ENCODE results near the gene MYO3B. TPM values are rescaled to one million over a fixed set of nuclear protein-coding genes. Genes with fewer than 3 reads are reported as not detected.
"Not testable (repeated sequence)": the region's sequence is repeated elsewhere in the genome, so short reads cannot be mapped to it uniquely, and the experiment has no call there.

MYO3B gene
- total and polyA plus RNA-seq, 5 donors: not detected

GRCh38 chr2:170201275-170201674 lies 23.3 kb downstream of the MYO3B start:
- intact Hi-C loops (cut with DNase I): no loop called here
- H3K4me3 ChIP-seq (ENCODE audit: low read length): no peak overlapping the region

DNA sequence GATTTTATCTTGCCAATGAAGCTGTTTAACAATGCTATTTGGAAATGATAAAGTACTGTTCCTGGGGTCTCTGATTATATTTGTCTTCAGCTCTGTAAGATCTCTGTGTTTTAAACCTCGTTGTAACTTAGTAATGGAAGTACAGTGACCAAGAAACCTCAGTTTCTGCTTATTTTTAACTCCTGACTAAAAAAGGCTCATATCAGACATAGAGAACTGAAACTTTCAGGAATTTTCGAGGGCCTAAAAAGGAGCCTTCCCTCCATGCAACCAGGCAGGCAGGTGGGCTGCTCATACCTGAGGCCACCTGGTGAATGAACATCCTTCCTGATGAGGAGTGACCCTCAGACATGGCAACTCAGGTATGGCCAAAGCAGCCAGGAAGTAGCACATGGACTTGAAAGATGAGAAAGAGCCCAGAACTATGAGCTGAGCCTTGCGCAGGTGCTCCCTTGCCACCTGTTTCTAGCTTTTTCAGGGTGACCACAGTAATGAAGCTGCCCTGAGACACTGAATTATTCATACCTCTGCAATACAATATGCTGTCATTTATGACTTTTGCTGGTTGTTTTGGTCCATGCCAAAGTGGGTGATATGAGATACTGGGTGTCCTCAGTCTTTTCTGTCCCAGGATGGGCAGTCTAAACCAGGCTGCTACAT lies 23.9 kb downstream of the MYO3B start:
- H3K9me3 ChIP-seq (ENCODE audit: control insufficient read depth, low read length): no peaks in the 10 kb centered on the region
- WGBS: 89% methylated on average over 3 of the region's 3 CpGs
- no peak overlapping the region for H3K4me3 ChIP-seq (ENCODE audit: low read length)
- no peak overlapping the region for H3K27ac ChIP-seq (ENCODE audit: low read length)
- H3K4me1 ChIP-seq (ENCODE audit: control insufficient read depth, insufficient read depth, low read length): no peaks in the 10 kb centered on the region
- no peaks in the 10 kb centered on the region for H3K27me3 ChIP-seq (ENCODE audit: control insufficient read depth, insufficient read depth)
- ATAC-seq: no peak
- DNase-seq: no peak
- intact Hi-C loops (cut with DNase I): no loop called here

More at GRCh38 chr2:170201275-170201674, 23.3 kb downstream of the MYO3B start:
- no peak for ATAC-seq
- no peak for DNase-seq
- no peaks in the 10 kb centered on the region for H3K4me1 ChIP-seq (ENCODE audit: control insufficient read depth, insufficient read depth, low read length)
- WGBS: 91% methylated on average over 1 of the region's 1 CpG
- H3K27me3 ChIP-seq (ENCODE audit: control insufficient read depth, insufficient read depth): no peaks in the 10 kb centered on the region
- H3K27ac ChIP-seq (ENCODE audit: low read length): no peak overlapping the region
- no peaks in the 10 kb centered on the region for H3K9me3 ChIP-seq (ENCODE audit: control insufficient read depth, low read length)

- Histone ChIP-seq H3K27ac (ENCODE audit: low read length) (no peak overlapping the region), H3K4me1 (ENCODE audit: control insufficient read depth, insufficient read depth, low read length) (no peaks in the 10 kb centered on the region), H3K27me3 (ENCODE audit: control insufficient read depth, insufficient read depth) (no peaks in the 10 kb centered on the region), H3K4me3 (ENCODE audit: low read length) (no peak overlapping the region), H3K9me3 (ENCODE audit: control insufficient read depth, low read length) (no peaks in the 10 kb centered on the region)
- WGBS: 34% methylated on average over 1 of the region's 1 CpG
- intact Hi-C loops (cut with DNase I): no loop called here
- ATAC-seq: no peak
- DNase-seq: no peak
Measured at GRCh38 chr2:170202437-170202836, 24.5 kb downstream of the MYO3B start.

DNA sequence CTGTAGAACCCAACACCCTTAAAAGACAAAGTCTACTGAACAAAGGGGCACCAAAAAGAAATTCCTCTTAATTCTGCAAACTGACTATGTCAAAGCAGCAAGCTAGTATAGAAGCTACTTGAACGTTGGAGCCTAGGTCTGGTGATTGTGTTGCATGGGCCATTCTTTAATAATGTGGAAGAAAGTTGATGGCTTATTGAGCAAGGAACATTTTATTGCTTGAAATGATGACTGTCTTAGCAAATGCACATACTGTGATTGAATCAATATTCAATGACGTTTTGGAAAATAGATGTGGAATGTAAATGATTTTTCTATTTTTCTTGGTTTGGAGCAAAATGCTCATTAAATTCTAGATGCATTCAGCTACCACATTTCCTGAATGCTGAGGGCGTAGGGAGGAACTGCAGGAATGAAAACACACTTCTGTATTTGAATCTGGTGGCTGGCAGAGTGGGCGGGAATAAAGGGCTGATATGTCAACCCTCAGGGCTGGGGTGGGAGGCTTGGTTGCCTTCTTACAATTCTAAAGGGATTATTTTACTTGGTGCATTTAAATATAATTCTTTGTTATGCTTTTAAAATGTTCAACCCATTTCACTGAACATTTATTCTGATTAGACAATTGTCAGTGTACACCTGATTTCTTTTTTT lies 26.5 kb downstream of the MYO3B start:
- intact Hi-C loops (cut with DNase I): no loop called here
- Histone ChIP-seq H3K27ac (ENCODE audit: low read length) (no peak overlapping the region), H3K27me3 (ENCODE audit: control insufficient read depth, insufficient read depth) (no peaks in the 10 kb centered on the region), H3K4me1 (ENCODE audit: control insufficient read depth, insufficient read depth, low read length) (no peaks in the 10 kb centered on the region), H3K4me3 (ENCODE audit: low read length) (no peak overlapping the region), H3K9me3 (ENCODE audit: control insufficient read depth, low read length) (no peaks in the 10 kb centered on the region)
- no peak for ATAC-seq
- no peak for DNase-seq
- WGBS: 68% methylated on average over 4 of the region's 4 CpGs

GRCh38 chr2:170206246-170206645 lies 28.3 kb downstream of the MYO3B start:
- intact Hi-C loops (cut with DNase I): no loop called here
- Histone ChIP-seq H3K9me3 (ENCODE audit: control insufficient read depth, low read length) (no peaks in the 10 kb centered on the region), H3K27me3 (ENCODE audit: control insufficient read depth, insufficient read depth) (no peaks in the 10 kb centered on the region), H3K4me3 (ENCODE audit: low read length) (no peak overlapping the region), H3K4me1 (ENCODE audit: control insufficient read depth, insufficient read depth, low read length) (no peaks in the 10 kb centered on the region), H3K27ac (ENCODE audit: low read length) (no peak overlapping the region)
- DNase-seq: no peak
- 84% methylated on average over 1 of the region's 1 CpG for WGBS
- ATAC-seq: no peak

GRCh38 chr2:170206805-170207407 lies 29.0 kb downstream of the MYO3B start:
- intact Hi-C loops (cut with DNase I): no loop called here
- Histone ChIP-seq H3K27me3 (ENCODE audit: control insufficient read depth, insufficient read depth) (no peaks in the 10 kb centered on the region), H3K9me3 (ENCODE audit: control insufficient read depth, low read length) (no peaks in the 10 kb centered on the region), H3K4me3 (ENCODE audit: low read length) (no peak overlapping the region), H3K4me1 (ENCODE audit: control insufficient read depth, insufficient read depth, low read length) (no peaks in the 10 kb centered on the region), H3K27ac (ENCODE audit: low read length) (no peak overlapping the region)
- no peak for ATAC-seq
- no peak for DNase-seq
- 83% methylated on average over 3 of the region's 3 CpGs for WGBS

GRCh38 chr2:170207901-170208300 lies 30.0 kb downstream of the MYO3B start:
- intact Hi-C loops (cut with DNase I): no loop called here
- H3K9me3 ChIP-seq (ENCODE audit: control insufficient read depth, low read length): no peaks in the 10 kb centered on the region
- 72% methylated on average over 4 of the region's 4 CpGs for WGBS

GRCh38 chr2:170208967-170209366 lies 31.0 kb downstream of the MYO3B start:
- intact Hi-C loops (cut with DNase I): no loop called here
- DNase-seq (no peak), ATAC-seq (no peak)
- H3K27ac ChIP-seq (ENCODE audit: low read length): no peak overlapping the region
- no peaks in the 10 kb centered on the region for H3K27me3 ChIP-seq (ENCODE audit: control insufficient read depth, insufficient read depth)
- H3K4me3 ChIP-seq (ENCODE audit: low read length): no peak overlapping the region
- 72% methylated on average over 2 of the region's 2 CpGs for WGBS
- no peaks in the 10 kb centered on the region for H3K4me1 ChIP-seq (ENCODE audit: control insufficient read depth, insufficient read depth, low read length)
- no peaks in the 10 kb centered on the region for H3K9me3 ChIP-seq (ENCODE audit: control insufficient read depth, low read length)

More at GRCh38 chr2:170207901-170208300, 30.0 kb downstream of the MYO3B start:
- DNase-seq (no peak), ATAC-seq (no peak)
- no peak overlapping the region for H3K4me3 ChIP-seq (ENCODE audit: low read length)
- no peak overlapping the region for H3K27ac ChIP-seq (ENCODE audit: low read length)
- no peaks in the 10 kb centered on the region for H3K27me3 ChIP-seq (ENCODE audit: control insufficient read depth, insufficient read depth)
- H3K4me1 ChIP-seq (ENCODE audit: control insufficient read depth, insufficient read depth, low read length): no peaks in the 10 kb centered on the region

GRCh38 chr2:170212625-170213280 lies 34.8 kb downstream of the MYO3B start:
- DNase-seq (peak in 2 of 3 donors; percentile 13 to 43), ATAC-seq (peak; percentile 48 to 65)
- Histone ChIP-seq H3K4me3 (ENCODE audit: low read length) (peak overlapping the region; percentile 11), H3K27me3 (ENCODE audit: control insufficient read depth, insufficient read depth) (no peaks in the 10 kb centered on the region), H3K4me1 (ENCODE audit: control insufficient read depth, insufficient read depth, low read length) (no peaks in the 10 kb centered on the region), H3K9me3 (ENCODE audit: control insufficient read depth, low read length) (no peaks in the 10 kb centered on the region), H3K27ac (ENCODE audit: low read length) (no peak overlapping the region)
- intact Hi-C loops (cut with DNase I): no loop called here
- 16% methylated on average over 14 of the region's 14 CpGs for WGBS

DNA sequence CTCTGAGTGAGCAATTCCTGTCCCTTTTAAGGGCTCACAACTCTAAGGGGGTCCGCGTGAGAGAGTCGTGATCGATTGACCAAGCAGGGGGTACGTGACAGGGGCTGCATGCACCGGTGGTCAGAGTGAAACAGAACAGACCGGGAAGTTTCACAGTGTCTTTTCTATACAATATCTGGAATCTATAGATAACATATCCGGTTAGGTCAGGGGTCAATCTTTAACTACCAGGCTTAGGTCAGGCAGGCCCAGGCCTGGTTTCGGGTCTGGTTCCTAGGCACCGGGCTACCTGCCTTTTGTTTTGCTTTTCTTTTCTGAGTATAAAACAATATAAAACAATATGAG lies 35.3 kb downstream of the MYO3B start:
- ATAC-seq; intact Hi-C loops (cut with DNase I): not testable (repeated sequence)
- WGBS: 26% methylated on average over 10 of the region's 10 CpGs

DNA sequence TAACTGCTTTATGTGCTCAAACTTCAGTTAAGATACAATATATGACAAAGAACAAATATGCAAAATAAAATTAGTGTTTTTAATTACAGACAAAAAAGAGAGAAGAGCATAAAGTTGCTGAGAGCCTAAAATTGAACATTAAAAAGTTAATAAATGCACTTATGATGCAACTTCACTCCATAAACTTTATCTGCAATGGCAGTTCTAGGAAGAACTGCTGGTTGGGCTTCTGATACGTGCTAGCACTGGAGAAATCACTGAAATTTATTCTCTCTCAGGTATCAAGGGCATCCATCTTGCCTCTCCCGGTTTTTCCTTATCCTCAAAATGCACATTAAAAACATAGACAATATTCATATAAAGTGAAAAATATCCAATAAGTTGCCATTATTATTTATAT lies 35.7 kb downstream of the MYO3B start:
- Histone ChIP-seq H3K4me3 (ENCODE audit: low read length) (no peak overlapping the region), H3K27me3 (ENCODE audit: control insufficient read depth, insufficient read depth) (no peaks in the 10 kb centered on the region), H3K4me1 (ENCODE audit: control insufficient read depth, insufficient read depth, low read length) (no peaks in the 10 kb centered on the region), H3K9me3 (ENCODE audit: control insufficient read depth, low read length) (no peaks in the 10 kb centered on the region), H3K27ac (ENCODE audit: low read length) (no peak overlapping the region)
- 39% methylated on average over 2 of the region's 2 CpGs for WGBS
- ATAC-seq: no peak
- intact Hi-C loops (cut with DNase I): no loop called here
- DNase-seq: no peak

More for the DNA sequence above, 35.3 kb downstream of the MYO3B start:
- DNase-seq; H3K27ac ChIP-seq (ENCODE audit: low read length); H3K9me3 ChIP-seq (ENCODE audit: control insufficient read depth, low read length); H3K4me3 ChIP-seq (ENCODE audit: low read length); H3K4me1 ChIP-seq (ENCODE audit: control insufficient read depth, insufficient read depth, low read length); H3K27me3 ChIP-seq (ENCODE audit: control insufficient read depth, insufficient read depth): not testable (repeated sequence)

Measured in right cardiac atrium (tissue), 5 donors.